Thyroid gland (tissue), 4 donors: ENCODE data around the gene MRPS9.

ENCODE experiments used
- POLR2A ChIP-seq, 2 donors: fragments of 450-650 bp; IDR thresholded peaks; one replicate each; pipeline ENCODE4 v1.6.1; 2017; ENCODE audit warnings: antibody characterized with exemption in 2 of 2, mild to moderate bottlenecking in 2 of 2, moderate library complexity in 1 of 2
- TF ChIP-seq, protein P1 (sequence below), 6 experiments: fragments of 200-600 bp in 3 of 6; fragments of 450-650 bp in 3 of 6; sonication (generic) in 3 of 6; IDR thresholded peaks; one replicate each; pipeline ENCODE4 v1.5.1; 2016 to 2019; ENCODE audit warnings: antibody characterized with exemption in 6 of 6, mild to moderate bottlenecking in 2 of 6, inconsistent platforms in 1 of 6, moderate library complexity in 1 of 6

DNA sequence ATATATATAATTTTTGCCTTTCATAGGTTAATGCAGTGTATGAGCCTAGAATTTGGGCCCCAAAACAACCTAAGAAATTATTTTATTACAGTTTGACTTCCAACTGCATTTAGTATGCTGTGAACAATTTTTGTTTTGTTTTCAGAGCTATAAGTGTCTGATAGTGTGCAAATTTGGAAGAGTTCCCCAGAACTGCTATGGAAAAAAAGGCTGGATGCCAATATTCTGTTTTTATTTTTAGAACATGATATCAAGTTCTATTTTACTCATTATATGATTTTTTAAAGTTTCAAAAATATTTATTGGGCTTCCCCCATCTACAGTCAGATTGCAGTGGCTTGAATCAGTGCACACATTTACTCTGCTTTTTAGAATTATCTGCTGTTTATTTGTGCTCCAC lies 42.6 kb downstream of the MRPS9 start:
- TF ChIP-seq, protein P1, sequence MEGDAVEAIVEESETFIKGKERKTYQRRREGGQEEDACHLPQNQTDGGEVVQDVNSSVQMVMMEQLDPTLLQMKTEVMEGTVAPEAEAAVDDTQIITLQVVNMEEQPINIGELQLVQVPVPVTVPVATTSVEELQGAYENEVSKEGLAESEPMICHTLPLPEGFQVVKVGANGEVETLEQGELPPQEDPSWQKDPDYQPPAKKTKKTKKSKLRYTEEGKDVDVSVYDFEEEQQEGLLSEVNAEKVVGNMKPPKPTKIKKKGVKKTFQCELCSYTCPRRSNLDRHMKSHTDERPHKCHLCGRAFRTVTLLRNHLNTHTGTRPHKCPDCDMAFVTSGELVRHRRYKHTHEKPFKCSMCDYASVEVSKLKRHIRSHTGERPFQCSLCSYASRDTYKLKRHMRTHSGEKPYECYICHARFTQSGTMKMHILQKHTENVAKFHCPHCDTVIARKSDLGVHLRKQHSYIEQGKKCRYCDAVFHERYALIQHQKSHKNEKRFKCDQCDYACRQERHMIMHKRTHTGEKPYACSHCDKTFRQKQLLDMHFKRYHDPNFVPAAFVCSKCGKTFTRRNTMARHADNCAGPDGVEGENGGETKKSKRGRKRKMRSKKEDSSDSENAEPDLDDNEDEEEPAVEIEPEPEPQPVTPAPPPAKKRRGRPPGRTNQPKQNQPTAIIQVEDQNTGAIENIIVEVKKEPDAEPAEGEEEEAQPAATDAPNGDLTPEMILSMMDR (IDR thresholded peaks at IDR 0.05) = no peak
- no peak for TF ChIP-seq POLR2A (IDR thresholded peaks at IDR 0.05)
